GM12801 (cell line): ENCODE measurements around the gene F5.

ENCODE experiments used
- CTCF ChIP-seq: IDR thresholded peaks from one replicate; pipeline ENCODE4 v1.5.1; 2011; ENCODE audit warnings: control low read depth; ENCODE audit not compliant: insufficient read length; ENCODE audit errors: extremely low read depth

Gene F5

GRCh38 chr1:169468982-169469381, 117.3 kb downstream of the F5 start:
- no peak for TF ChIP-seq CTCF

- TF ChIP-seq CTCF, result no peak
Observed at GRCh38 chr1:169466259-169467230, 119.7 kb downstream of the F5 start.

- no peak for TF ChIP-seq CTCF
Observed at GRCh38 chr1:169465281-169465680, 121.0 kb downstream of the F5 start.
